ENCODE results near the gene LDLRAP1.

The LDLRAP1 gene

DNA sequence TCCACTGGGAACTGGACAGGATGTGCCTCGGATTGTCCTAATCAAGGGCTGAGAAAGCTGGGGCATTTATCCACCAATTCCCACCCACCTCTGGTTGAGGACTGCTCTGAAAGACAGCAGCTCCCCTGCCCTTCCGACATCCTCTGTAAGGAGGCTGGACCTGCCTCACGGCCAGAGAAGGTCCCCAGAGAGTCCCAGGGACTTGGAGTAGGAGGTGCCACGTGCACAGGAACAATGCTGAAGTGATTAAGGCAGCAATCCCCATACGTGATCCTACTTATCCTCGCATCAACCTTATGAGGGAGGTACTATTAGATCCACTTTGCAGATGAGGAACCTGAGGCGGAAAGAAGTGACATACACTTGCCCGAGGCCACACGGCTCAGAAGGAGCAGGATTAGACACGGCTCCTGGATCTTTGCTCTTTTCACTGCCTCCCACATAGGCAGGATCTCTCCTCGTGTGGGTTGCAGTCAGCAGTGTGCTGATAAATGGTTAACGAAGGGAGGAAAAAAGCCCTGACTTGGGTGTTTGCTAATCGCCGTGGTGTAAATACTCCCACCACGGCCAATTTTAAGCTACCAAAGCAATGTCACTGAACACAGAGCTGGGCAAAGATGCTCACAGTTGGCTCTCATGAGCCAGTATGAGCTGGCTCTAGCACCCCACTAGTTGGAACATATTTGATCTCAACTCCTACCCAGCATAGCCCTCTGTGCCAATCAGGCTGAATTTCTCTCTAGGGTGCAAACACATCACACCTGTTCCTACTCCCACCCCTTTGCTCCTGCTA, 18.6 kb upstream of the LDLRAP1 start:
- H3K9me3 ChIP-seq (ENCODE audit: control insufficient read depth in 2 of 2, low read length in 2 of 2), result peaks cover 6% of the 10 kb centered on the region in 2 donors
- H3K27ac ChIP-seq (ENCODE audit: low read length), result no peak overlapping the region
- H3K36me3 ChIP-seq (ENCODE audit: control insufficient read depth in 2 of 2, insufficient read depth in 2 of 2, low read length in 2 of 2), result no peaks in the 10 kb centered on the region
- H3K27me3 ChIP-seq (ENCODE audit: control insufficient read depth in 1 of 2, insufficient read depth in 2 of 2, low read length in 2 of 2), result peaks cover 2 to 3% of the 10 kb centered on the region in 2 donors
- H3K4me1 ChIP-seq (ENCODE audit: control insufficient read depth, insufficient read depth, low read length), result no peaks in the 10 kb centered on the region
- no peak overlapping the region for H3K4me3 ChIP-seq (ENCODE audit: low read length in 2 of 2)
- H3K9ac ChIP-seq (ENCODE audit: low read length in 2 of 2), result no peak overlapping the region

DNA sequence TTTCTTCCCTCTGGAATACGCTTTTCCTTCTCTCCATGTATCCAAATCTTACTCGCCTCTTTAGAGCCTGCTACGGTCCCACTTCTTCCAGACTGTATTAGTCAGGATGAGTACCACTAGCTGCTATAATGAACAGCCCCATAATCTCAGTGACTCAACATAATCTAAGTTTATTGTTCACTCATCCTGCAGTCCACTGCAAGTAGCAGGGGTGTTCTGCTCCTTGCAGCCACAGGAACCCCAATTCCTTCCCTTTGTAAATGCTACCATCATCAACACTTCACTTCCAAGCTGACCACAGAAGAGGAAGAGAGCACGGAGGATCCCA, 18.1 kb upstream of the LDLRAP1 start:
- no peak overlapping the region for H3K4me3 ChIP-seq (ENCODE audit: low read length in 2 of 2)
- H3K36me3 ChIP-seq (ENCODE audit: control insufficient read depth in 2 of 2, insufficient read depth in 2 of 2, low read length in 2 of 2), result no peaks in the 10 kb centered on the region
- H3K27ac ChIP-seq (ENCODE audit: low read length), result no peak overlapping the region
- H3K9ac ChIP-seq (ENCODE audit: low read length in 2 of 2), result no peak overlapping the region
- H3K27me3 ChIP-seq (ENCODE audit: control insufficient read depth in 1 of 2, insufficient read depth in 2 of 2, low read length in 2 of 2), result peaks cover 2 to 3% of the 10 kb centered on the region in 2 donors
- no peaks in the 10 kb centered on the region for H3K4me1 ChIP-seq (ENCODE audit: control insufficient read depth, insufficient read depth, low read length)
- peaks cover 6% of the 10 kb centered on the region in 2 donors for H3K9me3 ChIP-seq (ENCODE audit: control insufficient read depth in 2 of 2, low read length in 2 of 2)

DNA sequence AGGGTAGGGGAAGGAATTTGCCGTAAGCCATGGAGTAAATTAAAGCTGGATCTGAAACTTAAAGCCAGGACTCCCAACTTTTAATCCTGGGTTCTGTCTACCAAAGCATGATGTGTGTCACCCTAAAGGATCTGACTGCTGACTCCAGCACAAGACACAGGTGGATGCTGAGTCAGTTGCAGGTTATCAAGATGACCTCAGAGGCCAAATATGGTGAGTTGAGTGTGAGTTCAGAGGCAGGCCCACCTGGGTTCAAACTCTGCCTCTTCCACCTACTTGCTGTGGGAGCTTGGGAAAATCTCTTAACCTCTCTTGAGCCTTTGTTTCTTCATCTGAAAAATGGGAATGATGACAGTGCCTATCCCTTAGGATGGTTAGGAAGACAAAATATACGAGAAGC, 16.7 kb upstream of the LDLRAP1 start:
- no peaks in the 10 kb centered on the region for H3K36me3 ChIP-seq (ENCODE audit: control insufficient read depth in 2 of 2, insufficient read depth in 2 of 2, low read length in 2 of 2)
- no peak overlapping the region for H3K9ac ChIP-seq (ENCODE audit: low read length in 2 of 2)
- no peak overlapping the region for H3K4me3 ChIP-seq (ENCODE audit: low read length in 2 of 2)
- H3K27me3 ChIP-seq (ENCODE audit: control insufficient read depth in 1 of 2, insufficient read depth in 2 of 2, low read length in 2 of 2), result peaks cover 2 to 3% of the 10 kb centered on the region in 2 donors
- no peaks in the 10 kb centered on the region for H3K4me1 ChIP-seq (ENCODE audit: control insufficient read depth, insufficient read depth, low read length)
- no peak overlapping the region for H3K27ac ChIP-seq (ENCODE audit: low read length)
- peaks cover 6% of the 10 kb centered on the region in 2 donors for H3K9me3 ChIP-seq (ENCODE audit: control insufficient read depth in 2 of 2, low read length in 2 of 2)

DNA sequence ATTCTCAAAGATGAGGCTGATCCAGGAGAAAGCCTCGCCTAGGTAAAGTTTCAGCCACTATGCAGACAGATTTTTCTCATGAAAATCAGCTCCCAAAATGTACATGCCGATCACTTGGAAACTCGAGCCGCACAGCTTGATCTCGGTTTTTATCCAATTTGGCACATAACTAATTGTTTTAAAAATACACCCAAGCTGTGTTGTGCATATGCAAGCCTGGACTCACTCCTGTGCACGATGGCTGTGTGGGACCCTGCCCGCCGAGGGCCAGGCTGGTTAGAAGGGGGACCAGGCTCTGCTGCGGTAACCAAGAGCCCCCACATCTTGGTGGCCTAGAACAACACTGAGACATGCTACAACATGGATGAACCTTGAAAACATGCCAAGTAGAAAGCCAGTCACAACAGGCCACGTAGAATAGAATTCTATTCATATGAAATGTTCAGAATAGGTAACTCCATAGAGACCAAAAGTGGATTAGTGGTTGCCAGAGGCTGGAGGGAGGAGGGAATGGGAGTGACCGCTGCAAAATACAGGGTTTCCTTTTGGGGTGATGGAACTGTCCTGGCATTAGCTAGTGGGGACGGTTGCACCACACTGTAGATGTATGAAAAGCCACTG, 16.1 kb upstream of the LDLRAP1 start:
- peaks cover 2 to 3% of the 10 kb centered on the region in 2 donors for H3K27me3 ChIP-seq (ENCODE audit: control insufficient read depth in 1 of 2, insufficient read depth in 2 of 2, low read length in 2 of 2)

DNA sequence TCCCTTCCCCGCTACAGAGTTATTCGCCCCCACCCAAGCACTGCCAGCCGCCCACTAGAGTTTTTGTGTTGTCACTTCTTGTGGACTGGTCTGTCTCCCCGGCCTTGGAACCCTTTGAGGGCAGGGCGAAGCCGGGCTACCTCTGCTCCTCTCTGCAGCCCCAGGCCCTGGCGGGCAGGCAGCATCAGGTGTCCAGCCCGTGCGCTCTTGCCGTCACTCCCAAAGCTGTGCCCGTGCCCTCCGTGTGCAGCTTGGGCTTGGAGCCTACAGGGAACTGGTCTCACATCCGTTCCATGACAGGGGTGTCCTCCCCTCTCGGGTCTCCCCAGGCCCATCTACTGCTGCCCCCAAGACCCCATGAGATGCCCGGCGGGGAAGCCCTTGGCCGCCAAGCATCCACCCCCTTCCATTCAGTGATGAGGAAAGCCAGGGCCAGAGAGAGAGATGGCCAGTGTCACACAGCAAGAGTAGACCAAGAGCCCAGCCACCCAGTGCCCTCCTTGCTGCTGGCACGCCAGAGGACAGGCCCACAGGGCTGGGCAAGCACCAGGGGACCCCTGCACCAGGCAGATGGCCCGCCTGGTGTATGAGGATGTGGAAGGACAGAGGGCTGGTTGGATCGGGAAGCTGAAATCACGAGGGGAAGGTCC, 15.3 kb upstream of the LDLRAP1 start:
- no peak overlapping the region for H3K9ac ChIP-seq (ENCODE audit: low read length in 2 of 2)
- no peaks in the 10 kb centered on the region for H3K36me3 ChIP-seq (ENCODE audit: control insufficient read depth in 2 of 2, insufficient read depth in 2 of 2, low read length in 2 of 2)
- H3K4me3 ChIP-seq (ENCODE audit: low read length in 2 of 2), result no peak overlapping the region
- H3K4me1 ChIP-seq (ENCODE audit: control insufficient read depth, insufficient read depth, low read length), result no peaks in the 10 kb centered on the region
- no peak overlapping the region for H3K27ac ChIP-seq (ENCODE audit: low read length)
- H3K9me3 ChIP-seq (ENCODE audit: control insufficient read depth in 2 of 2, low read length in 2 of 2), result peaks cover 6% of the 10 kb centered on the region in 2 donors
- peaks cover 2 to 3% of the 10 kb centered on the region in 2 donors for H3K27me3 ChIP-seq (ENCODE audit: control insufficient read depth in 1 of 2, insufficient read depth in 2 of 2, low read length in 2 of 2)

More for the DNA sequence above, 16.1 kb upstream of the LDLRAP1 start:
- no peaks in the 10 kb centered on the region for H3K36me3 ChIP-seq (ENCODE audit: control insufficient read depth in 2 of 2, insufficient read depth in 2 of 2, low read length in 2 of 2)
- peaks cover 6% of the 10 kb centered on the region in 2 donors for H3K9me3 ChIP-seq (ENCODE audit: control insufficient read depth in 2 of 2, low read length in 2 of 2)
- H3K9ac ChIP-seq (ENCODE audit: low read length in 2 of 2), result no peak overlapping the region
- H3K4me3 ChIP-seq (ENCODE audit: low read length in 2 of 2), result no peak overlapping the region
- H3K27ac ChIP-seq (ENCODE audit: low read length), result no peak overlapping the region
- H3K4me1 ChIP-seq (ENCODE audit: control insufficient read depth, insufficient read depth, low read length), result no peaks in the 10 kb centered on the region

DNA sequence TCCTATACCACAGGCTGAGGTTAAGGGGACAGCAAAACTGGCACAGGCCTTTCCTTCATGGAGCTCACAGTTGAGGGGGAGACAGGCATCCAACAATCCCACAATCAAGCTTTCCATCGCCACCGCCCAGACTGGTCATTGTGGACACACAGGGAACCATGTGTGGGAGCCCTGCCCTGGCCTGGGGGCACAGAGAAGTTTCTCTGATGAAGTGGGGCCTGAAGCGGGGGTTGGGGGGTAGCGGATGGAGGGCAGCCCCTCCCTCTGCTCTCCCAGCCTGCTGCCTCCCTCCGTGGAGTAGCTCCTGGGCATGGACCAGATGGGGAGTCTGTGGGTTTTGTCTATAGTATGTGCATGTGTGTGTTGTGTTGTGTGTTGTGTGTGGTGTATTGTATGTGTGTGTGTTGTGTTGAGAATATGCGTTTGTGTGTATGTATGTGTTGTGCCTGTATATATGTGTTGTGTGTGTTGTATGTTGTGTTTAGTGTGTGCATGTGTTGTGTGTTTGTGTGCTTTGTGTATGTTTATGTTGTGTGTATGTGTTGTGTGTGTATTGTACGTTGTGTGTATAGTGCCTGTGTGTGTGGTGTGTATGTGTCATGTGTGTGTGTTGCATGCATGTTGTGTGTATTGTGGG, 14.4 kb upstream of the LDLRAP1 start:
- Histone ChIP-seq H3K27ac (ENCODE audit: low read length) (no peak overlapping the region), H3K36me3 (ENCODE audit: control insufficient read depth in 2 of 2, insufficient read depth in 2 of 2, low read length in 2 of 2) (no peaks in the 10 kb centered on the region), H3K9me3 (ENCODE audit: control insufficient read depth in 2 of 2, low read length in 2 of 2) (peaks cover 6% of the 10 kb centered on the region in 2 donors), H3K27me3 (ENCODE audit: control insufficient read depth in 1 of 2, insufficient read depth in 2 of 2, low read length in 2 of 2) (peaks cover under 1 to 3% of the 10 kb centered on the region in 2 donors), H3K4me1 (ENCODE audit: control insufficient read depth, insufficient read depth, low read length) (no peaks in the 10 kb centered on the region), H3K4me3 (ENCODE audit: low read length in 2 of 2) (no peak overlapping the region), H3K9ac (ENCODE audit: low read length in 2 of 2) (no peak overlapping the region)

DNA sequence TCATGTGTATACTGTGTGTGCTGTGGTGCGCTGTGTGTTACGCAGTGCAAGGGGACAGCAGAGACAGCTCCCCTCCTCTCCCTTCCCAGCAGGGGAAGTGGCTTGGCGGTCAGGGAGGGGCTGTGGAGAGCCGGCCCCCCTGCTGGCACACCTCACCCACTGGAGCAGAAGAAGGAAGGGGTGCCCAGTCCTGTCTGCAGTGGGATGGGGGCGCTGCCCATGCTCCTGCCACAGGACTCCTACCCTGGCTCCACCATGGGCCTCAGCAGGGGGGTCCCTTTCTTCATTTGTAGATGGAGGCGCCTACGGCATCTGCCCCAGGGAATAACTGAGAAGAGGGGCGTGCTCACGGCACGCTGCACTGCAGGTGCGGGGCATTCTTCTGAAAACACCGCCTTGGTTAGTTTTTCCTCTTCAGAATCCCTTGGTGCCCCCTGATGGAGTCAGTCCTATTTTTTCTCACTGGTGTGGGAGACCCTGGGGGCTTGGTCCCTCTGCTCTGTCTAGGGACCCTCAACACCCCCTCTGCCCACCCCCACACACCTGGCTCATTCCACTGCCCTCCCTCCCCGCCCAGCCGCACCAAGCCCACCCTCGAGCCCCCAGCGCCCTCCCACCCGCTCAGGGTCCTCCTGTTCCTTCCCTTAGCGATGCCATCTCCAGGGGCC, 13.8 kb upstream of the LDLRAP1 start:
- H3K9me3 ChIP-seq (ENCODE audit: control insufficient read depth in 2 of 2, low read length in 2 of 2), result peaks cover 4 to 6% of the 10 kb centered on the region in 2 donors
- H3K36me3 ChIP-seq (ENCODE audit: control insufficient read depth in 2 of 2, insufficient read depth in 2 of 2, low read length in 2 of 2), result no peaks in the 10 kb centered on the region
- no peak overlapping the region for H3K9ac ChIP-seq (ENCODE audit: low read length in 2 of 2)
- H3K4me3 ChIP-seq (ENCODE audit: low read length in 2 of 2), result no peak overlapping the region
- H3K27ac ChIP-seq (ENCODE audit: low read length), result no peak overlapping the region
- H3K27me3 ChIP-seq (ENCODE audit: control insufficient read depth in 1 of 2, insufficient read depth in 2 of 2, low read length in 2 of 2), result peaks cover 0 to 3% of the 10 kb centered on the region in 2 donors
- no peaks in the 10 kb centered on the region for H3K4me1 ChIP-seq (ENCODE audit: control insufficient read depth, insufficient read depth, low read length)

DNA sequence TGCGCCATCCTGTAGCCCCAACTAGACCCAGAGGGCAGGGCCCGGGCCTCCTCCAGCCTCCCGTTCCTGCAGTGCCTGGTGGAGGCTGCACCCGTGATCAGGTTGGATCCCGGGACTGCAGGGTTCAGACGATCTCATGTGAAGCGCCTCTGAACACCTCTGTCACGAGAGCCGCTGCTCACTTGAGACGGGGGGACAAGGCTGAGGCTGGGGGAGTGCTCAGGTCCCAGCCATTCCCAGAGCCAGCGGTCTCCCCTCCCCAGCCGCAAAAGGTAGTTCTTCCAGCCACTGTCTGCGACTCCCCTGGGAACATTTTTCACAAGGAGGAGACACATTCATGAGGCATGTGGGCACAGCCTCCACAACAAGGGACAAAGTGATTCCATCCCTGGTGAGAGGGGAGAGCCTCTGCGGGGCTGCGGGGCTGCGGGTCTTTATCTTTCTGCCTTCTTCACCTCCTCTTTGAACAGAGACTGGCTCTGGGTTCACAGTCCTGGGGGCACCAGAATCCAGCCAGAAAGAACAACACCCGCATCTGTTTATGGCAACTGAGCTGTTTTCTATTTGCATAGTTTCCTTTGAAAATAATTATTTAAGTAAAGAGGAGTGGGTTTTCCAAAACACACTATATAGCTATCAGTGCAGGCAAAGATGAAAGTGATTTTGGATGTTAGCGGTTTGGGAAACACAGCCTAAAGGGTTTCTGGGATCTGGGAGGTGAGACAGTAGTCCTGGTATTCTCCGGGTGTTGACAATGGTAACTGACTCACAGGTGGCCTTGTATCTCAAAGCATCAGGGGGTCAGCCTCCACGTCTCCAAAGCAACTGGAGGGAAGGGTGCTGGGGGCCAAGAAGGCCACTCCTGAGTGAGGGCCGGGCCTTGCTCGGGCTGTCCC, 13.0 kb upstream of the LDLRAP1 start:
- peaks cover 0 to 4% of the 10 kb centered on the region in 2 donors for H3K9me3 ChIP-seq (ENCODE audit: control insufficient read depth in 2 of 2, low read length in 2 of 2)
- H3K4me3 ChIP-seq (ENCODE audit: low read length in 2 of 2), result no peak overlapping the region
- peaks cover 0 to 3% of the 10 kb centered on the region in 2 donors for H3K27me3 ChIP-seq (ENCODE audit: control insufficient read depth in 1 of 2, insufficient read depth in 2 of 2, low read length in 2 of 2)
- H3K9ac ChIP-seq (ENCODE audit: low read length in 2 of 2), result no peak overlapping the region
- no peaks in the 10 kb centered on the region for H3K4me1 ChIP-seq (ENCODE audit: control insufficient read depth, insufficient read depth, low read length)
- no peaks in the 10 kb centered on the region for H3K36me3 ChIP-seq (ENCODE audit: control insufficient read depth in 2 of 2, insufficient read depth in 2 of 2, low read length in 2 of 2)
- H3K27ac ChIP-seq (ENCODE audit: low read length), result no peak overlapping the region

DNA sequence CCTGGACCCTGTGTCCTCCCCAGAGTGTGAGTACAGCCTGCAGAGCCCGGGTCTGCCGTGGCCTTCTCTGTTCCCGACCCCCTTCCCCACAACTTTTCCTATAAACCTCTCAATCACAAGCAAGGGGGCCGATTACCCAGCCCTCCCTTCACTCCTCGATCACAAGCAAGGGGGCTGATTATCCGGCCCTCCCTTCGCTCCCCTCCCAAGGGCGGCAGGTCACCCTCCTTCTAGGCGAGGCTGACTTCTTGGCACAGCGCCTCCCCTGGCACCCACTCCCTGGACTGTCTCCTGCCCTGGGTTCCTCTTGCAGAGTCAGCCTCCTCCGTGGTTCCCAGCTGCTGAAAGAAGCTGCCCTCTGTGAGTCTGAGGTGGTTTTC, 12.3 kb upstream of the LDLRAP1 start:
- Histone ChIP-seq H3K9ac (ENCODE audit: low read length in 2 of 2) (no peak overlapping the region), H3K4me1 (ENCODE audit: control insufficient read depth, insufficient read depth, low read length) (no peaks in the 10 kb centered on the region), H3K4me3 (ENCODE audit: low read length in 2 of 2) (no peak overlapping the region), H3K27me3 (ENCODE audit: control insufficient read depth in 1 of 2, insufficient read depth in 2 of 2, low read length in 2 of 2) (peaks cover 0 to 3% of the 10 kb centered on the region in 2 donors), H3K36me3 (ENCODE audit: control insufficient read depth in 2 of 2, insufficient read depth in 2 of 2, low read length in 2 of 2) (no peaks in the 10 kb centered on the region), H3K27ac (ENCODE audit: low read length) (no peak overlapping the region), H3K9me3 (ENCODE audit: control insufficient read depth in 2 of 2, low read length in 2 of 2) (no peaks in the 10 kb centered on the region)
